ENCODE measurements around the gene TPCN1.
A peak's percentile ranks its signal among the peaks of the same experiment; 100 is the strongest.

TPCN1 gene

DNA sequence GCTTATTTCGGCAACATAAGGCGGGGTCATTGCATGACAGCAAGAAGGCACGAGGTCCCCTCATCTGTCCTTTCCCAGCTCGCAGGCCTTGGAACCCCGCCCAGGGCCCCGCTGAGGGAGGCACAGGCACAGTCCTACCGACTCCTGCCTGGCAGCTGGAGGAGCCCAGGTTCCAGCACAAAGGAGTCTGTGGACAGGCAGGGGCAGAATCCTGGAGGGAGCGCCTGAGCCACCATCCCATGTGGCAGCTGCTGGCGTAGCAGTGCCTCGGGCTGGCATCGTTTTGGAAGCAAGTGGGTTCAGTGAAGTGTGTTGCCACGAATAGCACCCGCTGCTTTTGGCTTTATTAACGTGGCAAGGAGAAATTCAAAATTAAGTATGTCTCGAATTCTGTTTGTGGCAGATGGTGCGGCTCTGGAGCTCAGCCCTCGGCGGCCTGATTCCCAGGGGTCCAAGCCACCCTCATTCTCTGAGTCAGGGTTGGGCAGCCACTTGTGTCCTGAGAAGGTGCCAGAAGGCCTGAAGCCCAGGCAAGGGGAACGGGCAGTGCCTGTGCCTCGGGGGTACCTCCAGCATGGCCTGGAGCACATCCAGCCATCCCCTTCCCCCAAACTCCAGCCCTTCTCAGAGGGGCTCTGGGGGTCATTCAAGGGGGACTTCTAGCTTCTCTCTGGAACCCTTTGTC, 77.7 kb downstream of the TPCN1 start:
- Histone ChIP-seq H3K9ac (peak overlapping the region in 6 of 11 experiments; percentile 7 to 45 (median 17); a peak in 5 of 22 replicates), H3K4me3 (no peak overlapping the region), H3K4me2 (peak overlapping the region; percentile 69 to 84 (median 77)), H4K20me1 (peaks cover 0 to 60% (median 29%) of the 10 kb centered on the region in 11 experiments; a peak in 16 of 22 replicates), H3K36me3 (peaks cover 0 to 57% (median 0%) of the 10 kb centered on the region in 11 experiments; a peak in 6 of 22 replicates), H3K27ac (peak overlapping the region in 1 of 11 experiments; percentile 21; a peak in 1 of 22 replicates), H3K27me3 (peaks cover 0 to 5% (median 0%) of the 10 kb centered on the region in 11 experiments; a peak in 3 of 22 replicates), H3K4me1 (peaks cover 46 to 60% (median 53%) of the 10 kb centered on the region in 10 experiments), H3K9me3 (replicated peaks in 1 of 11) (no peaks in the 10 kb centered on the region)
- no peak for TF ChIP-seq Cebpa-rat (IDR thresholded peaks at IDR 0.05)

- peaks cover 0 to 57% (median 0%) of the 10 kb centered on the region in 11 experiments; a peak in 7 of 22 replicates for H3K36me3 ChIP-seq
- peak overlapping the region; percentile 69 to 84 (median 77) for H3K4me2 ChIP-seq
- no peak overlapping the region for H3K4me3 ChIP-seq
- TF ChIP-seq Cebpa-rat (IDR thresholded peaks at IDR 0.05) = no peak
- peaks cover 0 to 54% (median 29%) of the 10 kb centered on the region in 11 experiments; a peak in 16 of 22 replicates for H4K20me1 ChIP-seq
- no peaks in the 10 kb centered on the region for H3K9me3 ChIP-seq (replicated peaks in 1 of 11)
- H3K9ac ChIP-seq = peak overlapping the region in 4 of 11 experiments; percentile 7 to 45 (median 26); a peak in 4 of 22 replicates
- H3K27me3 ChIP-seq = peaks cover 0 to 5% (median 0%) of the 10 kb centered on the region in 11 experiments; a peak in 3 of 22 replicates
- H3K27ac ChIP-seq = peak overlapping the region in 1 of 11 experiments; percentile 21; a peak in 1 of 22 replicates
- peaks cover 46 to 60% (median 53%) of the 10 kb centered on the region in 10 experiments for H3K4me1 ChIP-seq
Observed at GRCh38 chr12:113299619-113300237, 78.5 kb downstream of the TPCN1 start.

GRCh38 chr12:113301811-113302210, 80.5 kb downstream of the TPCN1 start:
- Histone ChIP-seq H3K4me1 (peaks cover 39 to 56% (median 47%) of the 10 kb centered on the region in 10 experiments), H4K20me1 (peaks cover 0 to 41% (median 29%) of the 10 kb centered on the region in 11 experiments; a peak in 16 of 22 replicates), H3K27ac (no peak overlapping the region), H3K27me3 (peaks cover 0 to 5% (median 0%) of the 10 kb centered on the region in 11 experiments; a peak in 3 of 22 replicates), H3K4me3 (no peak overlapping the region), H3K9me3 (replicated peaks in 1 of 11) (no peaks in the 10 kb centered on the region), H3K9ac (no peak overlapping the region), H3K36me3 (peaks cover 0 to 58% (median 6%) of the 10 kb centered on the region in 11 experiments; a peak in 12 of 22 replicates), H3K4me2 (peak overlapping the region in 8 of 11 experiments; percentile 23 to 45 (median 36); a peak in 10 of 22 replicates)
- no peak for TF ChIP-seq Cebpa-rat (IDR thresholded peaks at IDR 0.05)

GRCh38 chr12:113302466-113302865, 81.2 kb downstream of the TPCN1 start:
- peak overlapping the region; percentile 1 to 45 (median 33); a peak in 16 of 22 replicates for H3K4me2 ChIP-seq
- no peaks in the 10 kb centered on the region for H3K9me3 ChIP-seq (replicated peaks in 1 of 11)
- H3K27me3 ChIP-seq = peaks cover 0 to under 1% (median 0%) of the 10 kb centered on the region in 11 experiments; a peak in 3 of 22 replicates
- peaks cover 0 to 39% (median 27%) of the 10 kb centered on the region in 11 experiments; a peak in 16 of 22 replicates for H4K20me1 ChIP-seq
- no peak overlapping the region for H3K4me3 ChIP-seq
- no peak overlapping the region for H3K9ac ChIP-seq
- H3K4me1 ChIP-seq = peaks cover 33 to 50% (median 41%) of the 10 kb centered on the region in 10 experiments
- TF ChIP-seq Cebpa-rat (IDR thresholded peaks at IDR 0.05) = no peak
- no peak overlapping the region for H3K27ac ChIP-seq
- H3K36me3 ChIP-seq = peaks cover 0 to 58% (median 6%) of the 10 kb centered on the region in 11 experiments; a peak in 14 of 22 replicates

DNA sequence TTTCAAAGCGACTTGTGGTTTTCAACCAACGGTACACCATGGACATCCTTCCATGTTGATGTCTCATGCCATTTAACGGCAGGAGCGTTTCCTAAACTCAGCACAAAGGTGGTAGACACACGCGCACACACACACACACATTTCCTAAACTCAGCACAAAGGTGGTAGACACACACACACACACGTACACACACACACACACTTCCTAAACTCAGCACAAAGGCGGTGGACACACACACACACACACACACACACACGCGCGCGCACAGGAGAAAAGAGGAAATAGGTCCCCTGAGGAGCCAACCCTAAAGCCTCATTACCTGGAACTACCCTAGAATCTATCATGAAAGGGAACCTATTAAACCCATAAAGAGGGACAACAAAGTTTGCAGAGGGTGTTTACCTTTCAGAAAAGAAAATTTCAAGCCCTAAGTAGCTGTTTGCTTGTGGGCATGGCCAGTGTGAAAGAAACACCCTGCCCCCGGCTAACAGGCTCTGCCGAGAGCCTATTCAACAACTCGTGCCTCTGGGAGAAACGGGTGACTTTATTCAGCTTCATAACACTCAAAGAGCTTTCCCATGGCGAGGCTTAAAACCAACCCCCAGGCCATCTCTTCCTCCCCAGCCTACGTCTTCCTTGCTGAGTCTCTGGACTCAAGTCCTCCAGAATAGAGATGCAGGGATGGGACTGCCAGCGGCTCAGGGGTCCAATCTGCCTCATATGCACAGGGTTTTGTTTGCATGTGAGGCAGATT, 81.8 kb downstream of the TPCN1 start:
- Histone ChIP-seq H3K9ac (no peak overlapping the region), H3K4me2 (peak overlapping the region; percentile 12 to 45 (median 33); a peak in 17 of 22 replicates)

DNA sequence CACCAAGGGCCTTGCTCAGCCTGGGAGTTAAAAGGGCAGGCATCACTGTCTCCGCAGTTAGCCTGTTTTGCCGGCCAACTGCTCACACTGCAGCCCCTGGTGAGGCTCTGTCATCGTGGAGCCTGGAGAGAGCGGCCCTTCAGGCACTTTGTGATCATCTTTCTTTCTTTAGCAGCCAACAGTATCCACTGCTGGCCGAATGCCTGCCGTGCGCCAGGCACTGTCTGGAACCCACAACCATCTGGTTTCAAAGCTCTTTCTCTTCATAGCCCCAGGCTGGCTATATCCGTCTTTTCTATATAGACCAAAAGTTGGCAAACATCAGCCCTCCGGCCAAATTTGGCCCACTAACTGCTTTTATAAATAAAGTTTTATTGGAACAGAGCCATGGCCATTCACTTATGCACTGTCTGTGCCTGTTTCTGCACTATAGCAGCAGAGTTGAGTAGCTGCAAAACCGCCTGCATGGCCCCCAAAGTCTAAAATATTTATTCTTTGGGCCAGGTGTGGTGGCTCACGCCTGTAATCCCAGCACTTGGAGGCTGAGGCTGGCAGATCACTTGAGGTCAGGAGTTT, 84.1 kb downstream of the TPCN1 start:
- Histone ChIP-seq H3K4me2 (no peak overlapping the region), H3K27me3 (no peaks in the 10 kb centered on the region; a peak in 1 of 22 replicates), H3K4me3 (no peak overlapping the region), H3K4me1 (peaks cover 9 to 23% (median 14%) of the 10 kb centered on the region in 10 experiments; a peak in 18 of 20 replicates), H3K36me3 (peaks cover 0 to 81% (median 6%) of the 10 kb centered on the region in 11 experiments; a peak in 15 of 22 replicates), H3K9ac (no peak overlapping the region), H3K27ac (no peak overlapping the region), H4K20me1 (peaks cover 0 to 12% (median 2%) of the 10 kb centered on the region in 11 experiments; a peak in 5 of 22 replicates), H3K9me3 (replicated peaks in 1 of 11) (no peaks in the 10 kb centered on the region)
- TF ChIP-seq Cebpa-rat (IDR thresholded peaks at IDR 0.05) = no peak

More for the DNA sequence above, 81.8 kb downstream of the TPCN1 start:
- Histone ChIP-seq H3K27me3 (no peaks in the 10 kb centered on the region; a peak in 3 of 22 replicates), H3K27ac (no peak overlapping the region), H4K20me1 (peaks cover 0 to 33% (median 23%) of the 10 kb centered on the region in 11 experiments; a peak in 15 of 22 replicates), H3K4me1 (peaks cover 27 to 44% (median 35%) of the 10 kb centered on the region in 10 experiments), H3K4me3 (no peak overlapping the region), H3K9me3 (replicated peaks in 1 of 11) (no peaks in the 10 kb centered on the region), H3K36me3 (peaks cover 0 to 59% (median 6%) of the 10 kb centered on the region in 11 experiments; a peak in 14 of 22 replicates)
- no peak for TF ChIP-seq Cebpa-rat (IDR thresholded peaks at IDR 0.05)

- Histone ChIP-seq H3K4me3 (no peak overlapping the region), H3K9ac (no peak overlapping the region), H3K27ac (no peak overlapping the region), H3K4me1 (peaks cover 9 to 23% (median 14%) of the 10 kb centered on the region in 10 experiments; a peak in 18 of 20 replicates), H3K4me2 (no peak overlapping the region), H4K20me1 (peaks cover 0 to 9% (median 0%) of the 10 kb centered on the region in 11 experiments; a peak in 3 of 22 replicates), H3K9me3 (replicated peaks in 1 of 11) (no peaks in the 10 kb centered on the region), H3K27me3 (no peaks in the 10 kb centered on the region; a peak in 1 of 22 replicates), H3K36me3 (peaks cover 0 to 91% (median 6%) of the 10 kb centered on the region in 11 experiments; a peak in 15 of 22 replicates)
- TF ChIP-seq Cebpa-rat (IDR thresholded peaks at IDR 0.05) = no peak
Observed at GRCh38 chr12:113306382-113306781, 85.1 kb downstream of the TPCN1 start.

DNA sequence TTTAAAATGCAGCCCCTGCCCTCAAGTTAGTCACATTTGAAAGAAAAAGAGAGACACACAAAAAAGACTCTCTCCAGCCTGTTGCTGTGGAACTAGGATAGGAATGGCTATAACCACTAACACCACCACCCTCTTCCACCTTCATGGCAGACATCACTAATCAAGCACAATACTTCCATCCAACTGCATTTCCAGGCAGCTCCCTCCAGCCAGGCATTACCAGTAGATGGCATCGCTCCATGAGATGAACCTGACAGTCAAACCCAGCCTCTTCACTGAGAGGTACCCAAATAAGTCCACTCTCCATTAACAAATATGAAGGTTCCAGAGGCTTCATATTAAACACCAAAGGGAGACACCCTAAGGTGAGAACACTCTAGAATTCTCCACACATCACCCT, 89.2 kb downstream of the TPCN1 start:
- no peak for TF ChIP-seq Cebpa-rat (IDR thresholded peaks at IDR 0.05)
- no peak overlapping the region for H3K4me3 ChIP-seq
- peaks cover 0 to 14% (median 0%) of the 10 kb centered on the region in 11 experiments; a peak in 4 of 22 replicates for H4K20me1 ChIP-seq
- no peak overlapping the region for H3K9ac ChIP-seq
- H3K27ac ChIP-seq = no peak overlapping the region
- no peaks in the 10 kb centered on the region for H3K9me3 ChIP-seq (replicated peaks in 1 of 11)
- peaks cover 0 to 98% (median 5%) of the 10 kb centered on the region in 11 experiments; a peak in 13 of 22 replicates for H3K36me3 ChIP-seq
- H3K27me3 ChIP-seq = no peaks in the 10 kb centered on the region
- H3K4me2 ChIP-seq = no peak overlapping the region
- peaks cover 0 to 5% (median 0%) of the 10 kb centered on the region in 10 experiments; a peak in 1 of 20 replicates for H3K4me1 ChIP-seq

All from BLaER1 treated with 17β-estradiol and CSF1 and Interleukin-3, amounts not matched to agents 10 nM and 100 nM (cell line).